ENCODE data around the gene ARPC4.

The ARPC4 gene

GRCh38 chr3:9781978-9782603, 10.8 kb upstream of the ARPC4 start:
- no peak for DNase-seq (ENCODE audit: low read depth in 2 of 2)
- no peak overlapping the region for H3K4me3 ChIP-seq (replicated peaks in 1 of 2; ENCODE audit: low read depth in 2 of 2, low read length in 2 of 2)
- TF ChIP-seq, protein P1, sequence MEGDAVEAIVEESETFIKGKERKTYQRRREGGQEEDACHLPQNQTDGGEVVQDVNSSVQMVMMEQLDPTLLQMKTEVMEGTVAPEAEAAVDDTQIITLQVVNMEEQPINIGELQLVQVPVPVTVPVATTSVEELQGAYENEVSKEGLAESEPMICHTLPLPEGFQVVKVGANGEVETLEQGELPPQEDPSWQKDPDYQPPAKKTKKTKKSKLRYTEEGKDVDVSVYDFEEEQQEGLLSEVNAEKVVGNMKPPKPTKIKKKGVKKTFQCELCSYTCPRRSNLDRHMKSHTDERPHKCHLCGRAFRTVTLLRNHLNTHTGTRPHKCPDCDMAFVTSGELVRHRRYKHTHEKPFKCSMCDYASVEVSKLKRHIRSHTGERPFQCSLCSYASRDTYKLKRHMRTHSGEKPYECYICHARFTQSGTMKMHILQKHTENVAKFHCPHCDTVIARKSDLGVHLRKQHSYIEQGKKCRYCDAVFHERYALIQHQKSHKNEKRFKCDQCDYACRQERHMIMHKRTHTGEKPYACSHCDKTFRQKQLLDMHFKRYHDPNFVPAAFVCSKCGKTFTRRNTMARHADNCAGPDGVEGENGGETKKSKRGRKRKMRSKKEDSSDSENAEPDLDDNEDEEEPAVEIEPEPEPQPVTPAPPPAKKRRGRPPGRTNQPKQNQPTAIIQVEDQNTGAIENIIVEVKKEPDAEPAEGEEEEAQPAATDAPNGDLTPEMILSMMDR (IDR thresholded peaks at IDR 0.05; ENCODE audit: low read depth, low read length), result no peak

- no peak overlapping the region for H3K4me3 ChIP-seq (replicated peaks in 1 of 2; ENCODE audit: low read depth in 2 of 2, low read length in 2 of 2)
- no peak for DNase-seq (ENCODE audit: low read depth in 2 of 2)
- TF ChIP-seq, protein P1 (IDR thresholded peaks at IDR 0.05; ENCODE audit: low read depth, low read length), result no peak
Measured at GRCh38 chr3:9782770-9783169, 10.1 kb upstream of the ARPC4 start.

DNA sequence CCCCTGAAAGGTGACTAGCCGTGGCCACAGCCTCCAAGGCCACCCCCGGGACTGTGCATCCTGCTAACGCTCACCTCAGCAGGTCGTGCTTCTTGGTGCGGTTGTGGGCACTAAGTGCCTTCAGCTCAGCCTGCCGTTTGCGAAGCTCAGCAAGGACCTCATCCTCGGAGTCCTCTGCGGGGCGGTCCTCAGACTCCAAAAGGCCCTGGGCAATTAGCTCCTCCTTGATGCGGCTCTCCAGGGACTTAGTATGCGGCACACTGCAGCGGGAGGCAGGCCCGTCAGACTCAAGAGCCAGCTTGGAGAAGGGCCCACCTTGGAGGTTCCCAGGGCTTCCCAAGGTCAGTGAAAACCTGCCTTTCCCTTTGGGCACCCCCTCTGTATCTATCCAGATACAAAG, 8.9 kb upstream of the ARPC4 start:
- no peak for DNase-seq (ENCODE audit: low read depth in 2 of 2)
- H3K4me3 ChIP-seq (replicated peaks in 1 of 2; ENCODE audit: low read depth in 2 of 2, low read length in 2 of 2), result no peak overlapping the region
- TF ChIP-seq, protein P1 (IDR thresholded peaks at IDR 0.05; ENCODE audit: low read depth, low read length), result no peak

DNA sequence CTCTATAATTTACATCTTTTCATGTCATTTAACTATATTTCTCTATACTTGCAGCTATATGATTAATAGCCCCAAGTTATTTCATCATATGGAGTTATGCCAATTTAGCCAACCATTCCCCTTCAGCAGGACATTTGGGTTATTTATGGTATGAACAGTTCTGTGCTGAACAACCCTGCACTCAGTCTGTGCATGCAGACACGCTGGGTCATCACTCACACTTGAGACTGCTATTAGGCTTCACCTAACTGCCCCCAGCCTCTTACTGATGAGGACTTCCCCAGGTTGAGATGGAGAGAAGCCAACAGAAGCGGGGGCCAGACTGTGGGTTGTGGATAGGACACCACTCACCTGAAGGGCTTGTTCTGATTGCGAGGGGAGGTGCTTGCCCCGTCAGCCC, 7.9 kb upstream of the ARPC4 start:
- no peak overlapping the region for H3K4me3 ChIP-seq (replicated peaks in 1 of 2; ENCODE audit: low read depth in 2 of 2, low read length in 2 of 2)
- peak in 1 of 2 donors; percentile 52 for DNase-seq (ENCODE audit: low read depth in 2 of 2)
- TF ChIP-seq, protein P1 (IDR thresholded peaks at IDR 0.05; ENCODE audit: low read depth, low read length), result no peak

DNA sequence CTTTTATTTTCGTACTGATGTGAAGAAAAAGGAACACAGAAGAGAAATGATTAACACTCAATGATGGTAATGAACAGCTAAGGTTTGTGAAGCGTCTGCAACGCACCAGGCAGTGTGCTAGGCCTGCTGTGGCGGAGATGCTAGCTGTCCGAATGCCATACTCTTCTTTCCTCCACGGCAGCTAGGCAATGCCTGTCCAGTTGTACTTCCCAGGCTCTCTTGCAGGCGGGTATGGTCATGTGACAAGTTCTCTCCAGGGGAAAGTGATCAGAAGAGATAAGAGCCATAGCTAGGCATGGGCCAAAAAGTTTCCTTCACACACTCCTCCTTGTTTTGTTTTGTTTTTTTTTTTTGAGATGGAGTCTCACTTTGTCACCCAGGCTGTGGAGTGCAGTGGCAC, 7.3 kb upstream of the ARPC4 start:
- TF ChIP-seq, protein P1 (IDR thresholded peaks at IDR 0.05; ENCODE audit: low read depth, low read length), result no peak
- DNase-seq (ENCODE audit: low read depth in 2 of 2), result no peak
- H3K4me3 ChIP-seq (replicated peaks in 1 of 2; ENCODE audit: low read depth in 2 of 2, low read length in 2 of 2), result no peak overlapping the region

GRCh38 chr3:9786209-9786739, 6.6 kb upstream of the ARPC4 start:
- TF ChIP-seq, protein P1 (IDR thresholded peaks at IDR 0.05; ENCODE audit: low read depth, low read length), result no peak
- no peak overlapping the region for H3K4me3 ChIP-seq (replicated peaks in 1 of 2; ENCODE audit: low read depth in 2 of 2, low read length in 2 of 2)
- no peak for DNase-seq (ENCODE audit: low read depth in 2 of 2)

Measured in cardiac fibroblast (primary cell).